Pancreas (tissue), 10 donors: ENCODE measurements around the gene PYROXD2. TPM values are rescaled to one million over a fixed set of nuclear protein-coding genes. Genes with fewer than 3 reads are reported as not detected.
A peak's percentile ranks its signal among the peaks of the same experiment; 100 is the strongest.

Experiments used
- ATAC-seq, 4 donors: fragments of 200-7000 bp; cut with Tn5 transposase; one replicate each; pipeline versions ENCODE4 v1.8.0 to v1.9.1; 2020; ENCODE audit warnings: mild to moderate bottlenecking in 4 of 4, moderate library complexity in 4 of 4
- DNase-seq, 6 donors: peaks; one replicate each; pipeline ENCODE4 v3.0.0-alpha.2; 2020
- FAIRE-seq: peaks from 2 replicates; lab custom pipeline; 2012; peaks lifted over from hg19 to GRCh38; lab: Jason Lieb, UNC
- H3K27ac ChIP-seq, 4 donors: fragments of 200-600 bp; sonication (generic); 1 replicate in 3 of 4; 2 replicates in 1 of 4; pipeline versions ENCODE4 v1.5.0 to v1.8.0; 2020
- H3K27me3 ChIP-seq, 4 donors: fragments of 200-600 bp; one replicate each; pipeline ENCODE4 v1.8.0; 2021
- H3K36me3 ChIP-seq, 3 donors: fragments of 200-600 bp; sonication (generic) in 1 of 3; one replicate each; pipeline versions ENCODE4 v1.5.0 to v1.8.0; 2020 to 2021
- H3K4me1 ChIP-seq, 3 donors: fragments of 200-600 bp; one replicate each; pipeline ENCODE4 v1.8.0; 2021
- H3K4me3 ChIP-seq, 4 donors: fragments of 200-600 bp; sonication (generic) in 2 of 4; one replicate each; pipeline versions ENCODE4 v1.5.0 to v1.8.0; 2020 to 2021
- H3K9me3 ChIP-seq, 4 donors: fragments of 200-600 bp; one replicate each; pipeline ENCODE4 v1.8.0; 2021
- WGBS, 2 donors: extraction: QIAGEN DNeasy Blood & Tissue Kit; methylation state at CpG; one replicate each; pipeline ENCODE4 v1.1.7; 2013; 5-methylcytosine and 5-hydroxymethylcytosine counted together
- intact Hi-C, 3 donors: fragments of 100-400 bp; cut with DNase I; formaldehyde crosslinking; loops; one replicate each; pipeline versions ENCODE4 v1.11.1 to v1.14.2; 2022
- polyA plus RNA-seq, 2 donors: library from polyadenylated mRNA; stranded (reverse); fragments of 200-250 nt; gene quantifications; one replicate each; pipeline ENCODE4 v1.2.3, GENCODE V29; 2013
- total RNA-seq, 6 donors: library from RNA; stranded (reverse); fragmentation: NEBNext Ultra II Directional in 4 of 6; extraction: Animal tissue kit (Norgen Biotek cat#: 25700) in 4 of 6; gene quantifications; one replicate each; pipeline versions ENCODE4 v1.2.1 to v1.2.4, GENCODE V29; 2021 to 2023
- TF ChIP-seq, protein P1 (sequence below), 4 donors: fragments of 200-600 bp; sonication (generic) in 3 of 4; IDR thresholded peaks; one replicate each; pipeline versions ENCODE4 v1.5.0 to v1.8.0; 2021; ENCODE audit warnings: antibody characterized with exemption in 4 of 4
- donor health status: healthy with polysubstance abuse.
- donor health status: DM: no; HTN: no; CAD: no; lungs with moderate emphysema.
- donor health status: DM: no; HTN: no; CAD: no.
- donor health status: control.
- donor health status: control.
- donor health status: Bipolar disorder and iron deficiency.
- donor health status: DM: yes; HTN: yes; CAD: no.
- donor health status: DM: no; HTN: no; CAD: no.
- donor health status: DM: no; HTN: no; CAD: no.
- donor health status: DM: yes; HTN: yes; CAD: no.

PYROXD2 gene
- total and polyA plus RNA-seq, 8 donors: 1.8 to 15.9 (median 3.9) TPM

- no peaks in the 10 kb centered on the region for H3K4me1 ChIP-seq
- H3K27me3 ChIP-seq: no peaks in the 10 kb centered on the region
- no peaks in the 10 kb centered on the region for H3K9me3 ChIP-seq
- FAIRE-seq: no peak
- intact Hi-C loops: no loop called here
- peak in 1 of 4 donors; percentile 11 for ATAC-seq
- H3K27ac ChIP-seq: no peak overlapping the region
- no peak overlapping the region for H3K4me3 ChIP-seq
- DNase-seq: peak in 1 of 6 donors; percentile 21
- H3K36me3 ChIP-seq: no peaks in the 10 kb centered on the region
- TF ChIP-seq, protein P1, sequence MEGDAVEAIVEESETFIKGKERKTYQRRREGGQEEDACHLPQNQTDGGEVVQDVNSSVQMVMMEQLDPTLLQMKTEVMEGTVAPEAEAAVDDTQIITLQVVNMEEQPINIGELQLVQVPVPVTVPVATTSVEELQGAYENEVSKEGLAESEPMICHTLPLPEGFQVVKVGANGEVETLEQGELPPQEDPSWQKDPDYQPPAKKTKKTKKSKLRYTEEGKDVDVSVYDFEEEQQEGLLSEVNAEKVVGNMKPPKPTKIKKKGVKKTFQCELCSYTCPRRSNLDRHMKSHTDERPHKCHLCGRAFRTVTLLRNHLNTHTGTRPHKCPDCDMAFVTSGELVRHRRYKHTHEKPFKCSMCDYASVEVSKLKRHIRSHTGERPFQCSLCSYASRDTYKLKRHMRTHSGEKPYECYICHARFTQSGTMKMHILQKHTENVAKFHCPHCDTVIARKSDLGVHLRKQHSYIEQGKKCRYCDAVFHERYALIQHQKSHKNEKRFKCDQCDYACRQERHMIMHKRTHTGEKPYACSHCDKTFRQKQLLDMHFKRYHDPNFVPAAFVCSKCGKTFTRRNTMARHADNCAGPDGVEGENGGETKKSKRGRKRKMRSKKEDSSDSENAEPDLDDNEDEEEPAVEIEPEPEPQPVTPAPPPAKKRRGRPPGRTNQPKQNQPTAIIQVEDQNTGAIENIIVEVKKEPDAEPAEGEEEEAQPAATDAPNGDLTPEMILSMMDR (IDR thresholded peaks at IDR 0.05): no peak
- WGBS, 2 donors: 59 to 69% methylated on average over 1 of the region's 1 CpG
These were observed 38.5 kb downstream of the PYROXD2 start for GRCh38 chr10:98376485-98376884.

DNA sequence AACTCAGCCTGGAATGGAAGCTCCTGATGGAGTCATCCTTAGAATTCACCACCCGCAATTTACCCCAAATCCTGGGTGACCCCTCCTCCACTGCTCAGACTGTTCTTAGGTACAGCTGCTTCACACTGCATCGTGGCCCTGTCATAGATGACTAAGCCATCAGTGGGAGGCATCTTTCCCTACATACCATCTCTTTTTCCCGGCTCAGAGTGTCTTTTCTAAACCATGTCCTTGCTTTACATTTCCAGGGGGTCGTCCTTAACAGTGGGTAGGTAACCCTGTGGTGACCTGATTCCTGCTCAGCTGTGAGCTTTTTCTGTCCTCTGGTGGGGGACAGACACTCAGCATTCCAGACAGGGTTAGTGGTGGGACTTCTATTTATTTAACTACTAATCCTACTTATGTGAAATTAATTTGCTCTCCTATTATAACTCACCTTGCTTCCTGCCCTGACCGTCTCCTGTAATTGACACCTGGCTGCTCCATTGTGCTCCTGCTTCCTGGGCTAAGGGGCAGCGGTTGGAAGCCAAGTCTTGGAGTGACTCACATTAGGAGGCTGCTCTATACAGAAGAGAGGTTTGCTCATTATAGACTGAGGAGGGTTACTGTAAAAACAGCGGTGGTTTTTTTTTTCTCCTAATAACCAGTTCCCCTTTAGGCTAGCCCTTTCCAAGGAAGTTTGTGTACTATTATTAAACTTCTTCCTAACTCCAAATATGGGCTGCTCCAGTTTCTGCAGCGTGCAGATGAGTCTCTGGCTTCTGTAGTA, 40.6 kb downstream of the PYROXD2 start:
- no peaks in the 10 kb centered on the region for H3K4me1 ChIP-seq
- intact Hi-C loops: no loop called here
- no peaks in the 10 kb centered on the region for H3K36me3 ChIP-seq
- DNase-seq (no peak), ATAC-seq (peak in 3 of 4 donors; percentile 13 to 67 (median 22)), FAIRE-seq (no peak)
- H3K9me3 ChIP-seq: no peaks in the 10 kb centered on the region
- 58 to 59% methylated on average over 8 of the region's 8 CpGs for WGBS, 2 donors
- H3K4me3 ChIP-seq: no peak overlapping the region
- TF ChIP-seq, protein P1 (IDR thresholded peaks at IDR 0.05): no peak
- no peak overlapping the region for H3K27ac ChIP-seq
- no peaks in the 10 kb centered on the region for H3K27me3 ChIP-seq

GRCh38 chr10:98373260-98374040, 41.5 kb downstream of the PYROXD2 start:
- intact Hi-C loops: no loop called here
- H3K27ac ChIP-seq: no peak overlapping the region
- H3K36me3 ChIP-seq: no peaks in the 10 kb centered on the region
- no peaks in the 10 kb centered on the region for H3K4me1 ChIP-seq
- TF ChIP-seq, protein P1 (IDR thresholded peaks at IDR 0.05): no peak
- no peak overlapping the region for H3K4me3 ChIP-seq
- ATAC-seq (no peak), FAIRE-seq (no peak), DNase-seq (no peak)
- H3K9me3 ChIP-seq: no peaks in the 10 kb centered on the region
- 57 to 67% methylated on average over 12 of the region's 12 CpGs for WGBS, 2 donors
- H3K27me3 ChIP-seq: no peaks in the 10 kb centered on the region

GRCh38 chr10:98370831-98371820, 43.9 kb downstream of the PYROXD2 start:
- ATAC-seq (no peak), DNase-seq (no peak), FAIRE-seq (no peak)
- no peak overlapping the region for H3K27ac ChIP-seq
- TF ChIP-seq, protein P1 (IDR thresholded peaks at IDR 0.05): no peak
- WGBS, 2 donors: 70 to 81% methylated on average over 14 of the region's 14 CpGs
- H3K4me3 ChIP-seq: no peak overlapping the region
- no peaks in the 10 kb centered on the region for H3K27me3 ChIP-seq
- intact Hi-C loops: no loop called here
- no peaks in the 10 kb centered on the region for H3K36me3 ChIP-seq
- H3K4me1 ChIP-seq: no peaks in the 10 kb centered on the region
- no peaks in the 10 kb centered on the region for H3K9me3 ChIP-seq
